CD4-positive, alpha-beta T cell treated with Interleukin-15 for 1 hour (primary cell): ENCODE data around the gene KRT15.
"Not testable (repeated sequence)": the region's sequence is repeated elsewhere in the genome, so short reads cannot be mapped to it uniquely, and the experiment has no call there.

ENCODE experiments used
- DNase-seq: peaks from one replicate; pipeline ENCODE4 v3.0.0-alpha.2; 2020

The KRT15 gene

DNA sequence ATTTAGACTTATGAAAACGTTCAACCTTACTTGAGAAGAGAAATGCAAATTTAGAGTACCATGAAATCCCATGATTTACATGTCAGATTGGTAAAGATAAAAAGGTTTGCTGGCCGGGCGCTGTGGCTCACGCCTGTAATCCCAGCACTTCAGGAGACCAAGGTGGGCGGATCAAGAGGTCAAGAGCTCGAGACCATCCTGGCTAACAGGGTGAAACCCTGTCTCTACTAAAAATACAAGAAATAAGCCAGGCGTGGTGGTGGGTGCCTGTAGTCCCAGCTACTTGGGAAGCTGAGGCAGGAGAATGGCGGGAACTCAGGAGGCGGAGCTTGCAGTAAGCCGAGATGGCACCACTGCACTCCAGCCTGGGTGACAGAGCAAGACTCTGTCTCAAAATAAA is 24.1 kb upstream of the KRT15 start:
- DNase-seq = not testable (repeated sequence)

DNA sequence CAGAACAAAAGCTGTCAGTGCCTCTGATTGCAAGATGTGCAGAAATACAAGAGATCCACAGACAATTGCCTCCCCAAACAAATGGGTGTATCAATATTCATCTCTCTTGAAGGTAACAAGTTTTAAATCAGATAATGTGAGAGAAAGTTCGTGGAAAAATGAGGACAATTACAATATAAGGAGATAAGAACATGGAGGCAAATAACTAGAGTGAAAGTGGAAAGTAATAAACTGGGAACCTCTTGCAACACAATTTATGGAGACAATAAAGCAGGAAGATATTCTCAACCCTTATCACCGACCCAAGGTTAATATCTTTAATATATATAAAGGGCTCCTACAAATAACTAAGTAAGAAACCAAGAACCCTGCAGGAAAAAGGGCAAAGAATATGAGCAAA is 23.7 kb upstream of the KRT15 start:
- no peak for DNase-seq

DNA sequence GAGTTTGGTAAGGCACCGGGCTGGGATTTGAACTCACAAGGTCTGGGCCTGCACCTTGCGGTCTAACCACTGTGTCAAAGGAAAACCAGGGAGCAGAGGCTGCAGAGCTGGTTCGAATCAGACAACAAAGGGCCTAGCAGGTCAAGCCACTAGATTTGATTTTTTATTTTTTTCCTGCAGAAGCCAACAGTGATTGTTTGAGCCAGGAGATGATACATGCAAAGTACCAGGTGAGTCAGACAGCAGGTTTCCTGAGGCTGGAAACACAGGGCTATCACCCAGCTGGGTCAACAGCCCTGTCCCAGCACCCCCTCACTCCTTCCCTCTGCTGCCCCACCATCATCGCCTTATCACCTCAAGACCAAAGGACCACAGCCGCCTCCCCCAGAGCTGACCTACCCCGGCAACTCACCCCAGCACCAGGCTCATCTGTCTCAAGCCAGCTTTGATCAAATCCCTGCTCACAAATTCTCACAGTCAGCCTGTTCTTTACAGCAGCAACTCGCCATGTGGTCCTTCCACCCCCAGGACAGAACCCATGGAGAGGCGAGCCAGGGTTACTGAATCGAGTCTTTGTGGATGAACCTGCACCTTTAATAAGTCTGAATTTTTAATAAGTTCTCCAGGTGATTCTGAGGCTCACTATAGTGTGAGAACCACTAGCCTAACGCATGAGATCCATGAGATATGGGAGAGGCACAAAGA is 22.4 kb upstream of the KRT15 start:
- DNase-seq = no peak

DNA sequence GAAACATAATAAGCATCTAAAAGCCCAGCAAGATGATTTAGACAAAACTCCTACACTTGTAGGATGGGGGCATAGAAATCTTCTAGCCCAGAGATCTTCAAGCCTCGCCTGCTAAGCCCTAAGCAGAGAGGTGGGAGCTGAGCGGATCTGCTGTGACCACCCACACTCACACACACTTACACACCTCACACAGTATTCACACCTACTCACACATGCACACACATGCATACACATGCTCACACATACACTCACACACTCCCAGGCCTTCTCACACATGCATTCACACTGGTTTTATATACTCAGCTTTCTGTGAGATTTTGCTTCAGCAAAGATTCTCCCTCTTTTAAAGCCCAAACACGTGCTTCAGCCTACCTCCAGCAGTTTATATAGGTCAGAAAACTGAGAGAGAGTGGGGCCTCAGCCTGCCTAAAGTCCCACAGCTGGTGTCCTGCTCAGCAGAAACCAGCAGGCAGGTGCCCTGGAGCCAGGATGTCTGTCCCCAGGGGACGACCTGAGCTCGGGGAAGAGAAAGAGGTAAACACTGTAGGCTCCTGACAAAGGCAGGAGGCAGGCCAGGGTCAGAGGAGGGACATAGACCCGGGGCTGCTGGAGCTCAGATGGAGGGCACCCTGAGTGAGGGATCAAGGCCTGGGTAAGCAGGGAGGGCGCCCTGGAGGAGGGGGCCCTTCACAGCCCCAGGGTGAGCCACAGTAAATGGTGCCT is 21.4 kb upstream of the KRT15 start:
- DNase-seq = no peak

DNA sequence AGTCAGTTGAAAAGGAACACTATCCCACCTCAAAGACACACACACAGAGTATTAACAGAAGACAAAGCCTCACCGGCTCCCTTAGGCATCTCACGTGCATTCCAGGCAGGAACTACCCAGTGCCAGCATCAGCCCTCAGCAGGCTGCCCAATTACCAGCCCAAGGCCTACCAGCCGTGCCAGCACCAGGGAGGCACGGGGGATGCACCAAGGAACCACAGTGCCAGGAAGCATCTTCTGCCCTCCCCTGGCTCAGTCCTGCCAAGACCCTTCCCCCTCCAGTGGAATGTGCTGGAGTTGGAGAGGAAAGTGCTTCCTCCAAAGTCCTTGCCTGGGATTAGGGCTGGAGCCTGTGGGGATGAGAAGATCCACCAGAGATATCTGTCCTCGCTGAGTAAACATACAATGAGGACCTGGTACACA is 20.4 kb upstream of the KRT15 start:
- no peak for DNase-seq

DNA sequence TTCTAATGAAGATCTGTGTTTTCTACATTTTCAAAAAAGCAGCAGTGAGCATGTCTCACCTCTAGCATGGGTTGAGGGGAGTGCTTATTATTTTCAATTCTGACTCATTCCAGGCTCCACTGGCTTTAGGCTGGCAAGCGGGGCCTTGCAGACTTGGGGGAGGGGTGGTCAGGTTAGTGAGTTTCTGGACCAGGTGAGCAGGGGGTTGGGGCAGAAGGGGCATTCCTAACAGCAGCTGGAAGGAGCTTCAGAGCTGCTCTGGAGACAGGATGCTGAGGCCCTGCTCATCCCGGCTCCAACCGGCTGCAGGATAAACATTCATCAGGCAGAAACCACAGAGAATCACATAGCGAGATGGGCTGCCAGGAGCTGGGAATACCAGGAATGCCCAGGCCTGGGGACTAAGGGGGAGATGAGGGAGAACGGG is 19.9 kb upstream of the KRT15 start:
- DNase-seq = no peak

DNA sequence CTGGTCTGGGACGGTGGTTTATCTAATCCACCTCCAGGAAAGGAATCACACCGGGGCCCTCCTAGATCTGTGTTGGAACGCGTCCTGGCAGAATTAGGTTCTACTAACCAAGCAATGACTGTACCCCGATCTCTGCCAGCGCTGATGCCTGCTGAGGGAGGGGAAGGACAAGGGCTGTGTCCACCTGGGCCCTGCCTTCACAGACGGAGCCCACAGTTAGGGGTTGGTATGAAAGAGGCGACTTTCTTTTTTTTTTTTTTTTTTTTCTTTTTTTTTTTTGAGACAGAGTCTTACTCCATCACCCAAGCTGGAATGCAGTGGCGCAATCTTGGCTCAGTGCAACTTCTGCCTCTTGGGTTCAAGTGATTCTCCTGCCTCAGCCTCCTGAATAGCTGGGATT is 19.3 kb upstream of the KRT15 start:
- no peak for DNase-seq

DNA sequence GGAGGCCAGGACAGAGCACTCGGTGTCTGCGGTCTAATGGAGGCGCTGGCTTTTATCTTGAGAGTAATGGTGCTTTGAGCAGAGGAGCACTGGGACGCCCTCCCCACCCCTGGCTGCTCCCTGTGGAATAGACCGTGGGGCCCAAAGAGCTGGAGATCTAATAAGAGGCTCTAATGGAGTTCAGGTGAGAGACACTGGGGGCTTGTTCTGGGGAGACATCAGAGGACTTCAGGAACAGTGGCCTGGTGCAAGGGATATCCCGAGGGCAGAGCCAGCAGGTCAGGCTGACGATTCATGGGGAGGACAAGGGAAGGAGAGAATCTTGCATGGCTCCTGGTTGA is 18.9 kb upstream of the KRT15 start:
- DNase-seq = no peak

DNA sequence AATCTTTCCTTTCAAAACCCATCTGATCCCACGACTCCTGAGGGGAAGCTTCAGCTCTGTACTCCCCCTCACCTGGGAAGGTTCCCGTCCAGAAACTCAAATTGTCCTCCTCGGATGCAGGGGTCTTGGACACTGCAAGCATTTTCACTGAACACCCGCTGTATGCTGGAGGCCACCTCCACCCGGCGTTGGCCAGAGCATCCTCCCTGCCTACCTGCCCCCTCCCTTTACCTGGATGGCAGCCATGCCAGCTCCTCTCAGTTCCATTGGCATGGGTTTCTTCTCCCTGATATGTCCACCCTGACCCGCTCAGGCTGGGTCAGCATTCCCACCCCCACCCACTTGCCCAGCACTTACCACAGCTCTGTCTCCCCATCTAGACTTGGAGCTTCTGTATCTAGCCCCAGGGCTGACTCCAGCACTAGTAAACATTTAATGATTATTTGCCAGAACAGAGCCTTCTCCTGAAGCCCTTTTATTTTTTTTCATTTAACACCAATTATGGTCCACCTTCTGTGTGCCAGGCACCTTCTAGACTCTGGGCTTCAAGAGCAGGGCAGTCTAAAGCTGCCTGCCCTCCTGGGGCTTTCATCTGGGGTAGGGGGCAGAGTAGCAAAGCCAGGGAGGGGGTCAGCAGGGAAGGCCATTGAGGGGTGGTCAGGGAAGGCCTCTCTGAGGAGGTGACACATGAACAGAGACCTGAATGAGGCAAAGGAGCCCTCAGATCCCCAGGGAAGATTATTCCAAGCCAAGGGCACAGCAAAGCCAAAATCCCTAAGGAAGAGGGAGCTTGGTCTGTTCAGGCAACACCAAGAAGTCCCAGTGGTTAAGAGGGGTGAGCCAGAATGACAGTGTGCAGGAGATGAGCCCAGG is 18.3 kb upstream of the KRT15 start:
- DNase-seq = no peak

DNA sequence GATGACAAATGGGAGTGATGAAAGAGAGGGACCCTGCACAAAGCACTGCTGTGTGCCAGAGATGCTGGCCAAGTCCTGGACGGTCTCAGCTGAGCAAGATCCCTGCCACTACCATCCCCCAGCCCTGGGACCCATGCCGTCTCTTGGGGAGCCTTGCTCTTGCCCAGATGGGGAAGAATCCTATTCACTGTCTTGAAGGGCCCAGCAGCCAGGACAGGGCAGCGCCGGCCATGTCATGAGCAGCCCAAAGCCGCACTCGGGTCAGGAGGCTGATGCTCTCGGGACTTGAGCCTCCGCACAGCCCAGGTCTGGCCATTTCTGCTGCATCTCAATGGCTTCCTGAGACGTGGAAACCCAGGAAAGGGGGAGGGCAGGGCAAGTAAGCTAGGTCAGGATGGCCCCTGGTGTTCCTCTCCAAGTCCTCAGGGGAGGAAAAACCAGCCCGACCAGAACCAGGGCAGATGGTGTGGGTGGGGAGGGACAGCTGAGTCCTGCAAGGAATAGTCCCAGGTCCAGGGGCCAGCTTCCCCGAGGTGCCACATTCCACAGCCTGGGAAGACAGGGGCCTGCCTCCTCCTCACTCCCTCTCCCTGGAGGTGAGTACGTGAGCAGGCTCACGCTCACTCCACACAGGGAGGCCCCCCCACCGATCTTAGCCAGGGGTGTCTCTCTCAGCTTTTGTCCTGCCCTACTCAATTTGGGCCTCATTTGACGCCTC is 17.2 kb upstream of the KRT15 start:
- no peak for DNase-seq

DNA sequence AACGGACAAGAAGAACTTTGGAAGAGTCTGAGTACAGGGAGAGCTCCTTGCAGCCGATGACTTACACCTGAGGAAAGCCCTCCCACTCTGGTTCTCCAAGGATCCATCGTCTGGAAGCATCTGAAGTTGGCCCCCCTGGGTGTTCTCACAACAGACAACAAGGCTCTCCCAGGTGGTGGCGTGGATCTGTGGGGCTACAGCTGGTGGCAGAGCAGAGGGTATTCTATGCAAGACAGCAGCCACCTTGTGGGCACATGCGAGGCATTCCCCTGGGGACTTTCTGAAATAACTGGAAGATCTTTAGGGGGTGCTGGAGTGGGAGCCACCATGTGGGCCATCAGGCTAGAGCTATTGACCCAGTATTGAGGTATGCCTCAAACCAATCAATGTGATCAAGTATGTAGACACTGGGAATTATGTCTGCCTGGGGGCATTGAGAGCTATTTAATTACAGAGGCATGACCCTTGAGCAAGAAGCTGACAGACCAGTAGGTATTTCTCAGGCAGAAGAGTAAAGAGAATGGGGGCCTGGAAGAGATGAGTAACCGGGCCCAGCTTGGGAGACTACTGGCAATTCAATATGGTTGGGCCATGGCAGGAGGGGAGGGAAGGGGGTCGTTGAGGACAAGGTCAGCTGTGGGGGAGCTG is 16.3 kb upstream of the KRT15 start:
- no peak for DNase-seq

DNA sequence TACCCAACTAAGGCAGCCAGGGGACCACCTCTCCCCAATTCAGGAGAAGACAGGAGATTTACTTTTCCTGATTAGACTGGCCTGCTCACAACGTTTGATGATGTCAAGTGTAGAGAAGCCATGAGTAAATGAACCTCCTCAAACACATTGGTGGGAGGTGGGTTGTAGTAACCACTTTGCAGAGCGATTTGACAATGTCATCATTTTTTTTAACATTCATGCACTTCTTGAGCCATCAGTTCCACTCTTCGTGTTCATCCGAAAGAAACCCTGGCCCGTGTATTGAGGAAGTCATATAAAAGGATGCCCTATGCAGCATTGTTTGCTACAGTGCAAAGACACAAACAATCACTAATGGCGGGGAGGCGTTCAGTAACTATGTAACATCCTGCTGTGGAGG is 14.9 kb upstream of the KRT15 start:
- no peak for DNase-seq

DNA sequence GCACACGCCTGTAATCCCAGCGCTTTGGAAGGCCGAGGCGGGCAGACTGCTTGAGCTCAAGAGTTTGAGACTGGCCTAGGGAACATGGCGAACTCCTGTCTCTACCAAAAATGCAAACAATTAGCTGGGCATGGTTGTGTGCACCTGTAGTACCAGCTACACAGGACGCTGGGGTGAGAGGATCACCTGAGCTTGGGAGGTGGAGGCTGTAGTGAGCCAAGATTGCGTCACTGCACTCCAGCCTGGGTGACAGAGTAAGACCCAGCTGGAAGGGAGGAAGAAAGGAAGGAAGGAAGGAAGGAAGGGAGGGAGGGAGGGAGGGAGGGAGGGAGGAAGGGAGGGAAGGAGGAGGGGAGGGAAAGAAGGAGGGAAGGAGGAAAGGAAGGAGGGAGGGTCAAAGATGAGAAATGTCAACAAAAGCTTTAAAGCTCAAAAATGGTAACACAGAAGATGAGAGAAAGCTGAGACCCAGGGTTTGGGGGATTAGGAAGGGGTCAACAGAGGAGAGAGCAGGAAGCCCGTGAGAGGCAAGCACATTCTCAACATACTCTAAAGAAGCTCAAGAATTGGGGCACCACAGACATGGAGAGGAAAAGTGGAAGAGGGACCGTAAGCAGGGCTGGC is 14.4 kb upstream of the KRT15 start:
- no peak for DNase-seq

DNA sequence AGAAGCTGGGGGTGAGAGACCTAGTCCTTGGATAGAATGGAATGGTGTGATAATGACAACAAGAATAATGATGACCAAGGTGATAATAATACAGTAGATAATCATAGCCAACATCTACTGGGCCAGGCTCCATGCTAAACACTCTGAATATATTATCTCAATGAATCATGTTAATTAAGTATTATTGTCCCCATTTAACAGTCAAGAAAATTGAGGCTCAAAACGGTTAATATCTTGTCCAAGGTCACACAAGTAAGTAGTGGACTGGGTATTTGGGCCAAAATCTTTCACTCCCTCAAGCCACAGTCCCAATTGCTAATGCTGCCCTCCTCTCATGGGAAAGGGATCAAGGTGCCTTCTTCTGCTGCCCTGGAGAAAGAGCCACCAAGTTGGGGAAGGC is 13.3 kb upstream of the KRT15 start:
- no peak for DNase-seq

DNA sequence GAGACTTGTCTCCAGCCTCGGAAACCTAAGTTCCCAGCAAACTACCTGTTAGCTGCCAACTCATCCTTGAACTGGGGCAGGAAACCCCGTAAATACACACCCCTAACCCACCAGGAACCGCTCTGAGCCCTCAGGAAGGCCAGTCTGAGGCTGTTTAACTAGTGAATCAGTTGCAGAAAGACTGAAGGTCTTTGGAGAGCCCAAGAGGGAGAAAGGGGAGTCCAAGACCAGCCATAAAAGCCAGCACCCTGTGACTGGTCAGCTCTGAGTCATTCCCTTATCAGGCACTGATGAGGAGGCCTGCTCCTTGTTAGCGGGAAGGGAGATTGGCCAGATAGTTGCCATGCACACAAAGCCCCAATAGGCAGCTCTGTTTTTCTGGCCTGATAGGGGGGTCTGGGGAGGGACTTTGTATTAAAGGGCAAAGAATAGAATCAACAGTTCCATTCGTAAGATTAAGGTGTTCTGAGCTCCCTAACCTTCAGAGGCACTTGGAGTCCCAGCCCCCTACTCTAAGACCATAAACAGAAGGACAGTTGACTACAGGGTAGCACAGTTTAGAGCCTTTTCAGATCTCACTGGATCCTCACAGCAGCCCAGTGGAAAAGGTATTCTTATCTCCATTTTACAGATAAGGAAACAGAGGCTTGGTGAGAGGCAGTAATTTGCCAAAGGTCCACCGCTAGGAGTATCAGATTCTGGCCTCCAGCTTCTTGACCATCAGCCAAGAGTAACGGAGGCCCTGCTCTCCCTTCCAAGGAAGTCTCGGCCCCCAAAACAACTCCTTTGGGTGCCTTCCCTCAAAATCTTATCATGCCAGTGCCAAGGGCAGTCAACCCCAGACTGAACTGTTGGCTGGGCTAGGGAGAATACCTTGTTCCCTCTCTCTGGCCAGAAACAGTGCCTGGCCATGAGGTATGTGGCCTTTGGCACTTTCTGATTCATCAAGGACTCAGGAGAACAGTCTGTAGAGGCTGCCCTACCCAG is 11.7 kb upstream of the KRT15 start:
- DNase-seq = no peak

DNA sequence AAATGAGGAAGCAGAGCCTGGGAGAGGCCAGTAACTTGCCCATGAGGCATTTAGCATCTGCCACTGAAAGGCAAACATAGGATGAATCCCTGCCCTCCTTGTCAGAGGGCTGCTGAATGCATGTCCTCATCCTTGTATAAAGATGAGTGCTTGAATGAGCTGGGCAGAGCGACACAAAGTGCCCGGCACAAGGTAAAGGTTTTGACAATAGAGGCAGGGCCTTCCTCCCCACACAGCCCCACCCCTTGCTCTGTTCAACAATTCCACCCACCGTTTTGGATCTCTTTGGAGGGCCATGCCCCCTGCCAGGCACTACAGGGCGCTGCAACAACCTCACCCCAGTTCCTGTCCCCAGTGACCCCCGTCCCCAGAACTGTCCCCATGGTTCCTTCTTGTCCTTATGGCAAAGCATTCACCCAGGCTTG is 10.8 kb upstream of the KRT15 start:
- DNase-seq = no peak

DNA sequence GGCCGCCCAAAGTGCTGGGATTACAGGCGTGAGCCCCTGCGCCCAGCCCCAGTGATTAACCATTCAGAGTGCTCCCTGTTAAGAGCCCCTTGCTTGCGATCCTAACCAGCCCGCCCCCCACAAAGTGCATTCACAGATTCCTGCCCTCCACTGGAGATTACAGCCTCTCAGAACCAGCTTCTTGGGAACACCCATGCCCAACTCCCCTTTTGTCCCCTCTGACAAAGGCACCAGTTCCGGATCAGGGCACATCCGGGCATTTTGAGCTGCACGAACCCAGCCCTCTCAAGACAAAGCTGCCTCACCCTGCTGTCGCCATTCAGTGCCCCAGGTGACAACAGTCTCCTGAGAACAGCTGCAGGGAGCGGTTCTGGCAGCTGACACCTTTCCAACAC is 10.3 kb upstream of the KRT15 start:
- no peak for DNase-seq

DNA sequence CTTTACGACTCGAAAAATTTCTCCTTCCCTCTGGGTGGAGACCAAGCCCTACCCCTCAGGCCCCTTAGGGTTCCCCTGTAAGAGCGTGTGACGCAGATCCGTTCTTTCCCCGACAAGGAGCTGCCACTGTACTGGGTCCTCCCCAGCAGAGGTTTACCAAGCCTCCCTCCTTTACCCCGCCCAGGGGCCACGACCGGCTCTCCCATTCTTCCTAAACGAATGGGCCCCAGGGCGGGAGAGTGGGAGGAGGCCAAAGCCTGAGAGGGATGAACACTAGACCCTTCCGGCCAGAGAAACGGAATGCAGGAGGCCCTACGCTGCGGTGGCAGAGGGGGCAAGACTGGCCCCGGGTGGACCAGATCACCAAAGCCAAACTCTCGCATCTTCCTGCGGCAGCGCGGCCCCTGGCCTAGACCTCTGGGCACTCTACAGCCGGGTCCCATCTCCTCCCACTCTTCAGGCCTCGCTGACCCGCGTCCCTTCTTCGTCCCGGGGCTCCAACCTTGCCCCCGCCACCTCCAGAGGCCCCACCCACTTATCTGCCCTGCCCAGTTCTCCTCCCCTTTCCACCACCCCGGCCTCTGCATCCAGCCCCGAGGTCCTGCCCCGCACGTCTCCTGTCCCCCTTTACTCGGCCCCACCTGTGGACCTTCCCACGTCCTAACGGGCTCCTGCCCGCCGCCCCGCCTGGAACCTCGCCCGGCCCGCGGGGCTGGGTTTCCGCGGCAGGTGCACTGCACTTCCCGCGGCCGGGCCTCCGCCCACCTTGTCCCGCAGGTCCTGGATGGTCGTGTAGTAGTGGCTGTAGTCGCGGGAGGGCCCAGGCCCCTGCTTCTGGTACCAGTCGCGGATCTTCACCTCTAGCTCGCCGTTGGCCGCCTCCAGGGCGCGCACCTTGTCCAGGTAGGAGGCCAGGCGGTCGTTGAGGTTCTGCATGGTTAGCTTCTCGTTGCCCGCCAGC is 8.7 kb upstream of the KRT15 start:
- DNase-seq = no peak

DNA sequence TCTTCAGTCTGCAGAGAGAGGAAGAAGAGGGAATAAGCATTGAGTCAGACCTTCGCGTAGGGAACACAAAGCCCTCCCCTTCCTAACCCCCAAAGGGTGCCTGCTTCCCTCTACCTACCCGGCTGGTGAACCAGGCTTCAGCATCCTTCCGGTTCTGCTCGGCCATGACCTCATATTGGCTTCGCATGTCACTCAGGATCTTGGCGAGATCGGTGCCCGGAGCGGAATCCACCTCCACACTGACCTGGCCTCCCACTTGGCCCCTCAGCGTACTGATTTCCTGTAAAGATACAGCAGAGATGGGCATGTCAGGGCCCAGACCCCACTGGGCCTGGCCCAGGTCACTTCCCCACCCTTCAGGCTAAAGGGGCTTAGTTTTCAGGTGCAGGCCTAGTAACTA is 5.6 kb upstream of the KRT15 start:
- no peak for DNase-seq

DNA sequence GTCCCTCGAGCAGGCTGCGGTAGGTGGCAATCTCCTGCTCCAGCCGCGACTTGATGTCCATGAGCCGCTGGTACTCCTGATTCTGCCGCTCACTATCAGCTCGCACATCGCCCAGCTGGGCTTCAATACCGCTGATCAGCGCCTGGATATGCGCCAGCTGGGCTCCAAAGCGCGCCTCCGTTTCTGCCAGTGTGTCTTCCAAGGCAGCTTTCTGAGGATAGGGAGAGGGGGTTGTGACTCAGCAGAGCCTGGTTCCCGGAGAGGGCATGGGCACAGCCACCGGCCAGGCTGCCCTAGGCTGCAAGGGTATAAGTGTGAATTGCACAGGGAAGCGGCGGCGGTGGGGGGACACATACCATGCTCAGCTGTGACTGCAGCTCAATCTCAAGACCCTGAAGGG is 5.1 kb upstream of the KRT15 start:
- DNase-seq = no peak
